SK-N-SH (cell line): ENCODE data around the gene SEMA4D.

Experiments
- CTCF ChIP-seq: fragments of 200-600 bp; sonication (generic); IDR thresholded peaks from 2 replicates; pipeline ENCODE4 v1.6.1; 2017; ENCODE audit warnings: antibody characterized with exemption, mild to moderate bottlenecking, moderate library complexity
- EP300 ChIP-seq, 2 experiments: IDR thresholded peaks; 2 replicates each; pipeline versions ENCODE4 v1.4.0 to v1.6.1; 2012; ENCODE audit warnings: borderline replicate concordance in 1 of 2, low read depth in 1 of 2, low read length in 1 of 2
- FOXJ3 ChIP-seq: sonication (generic); formaldehyde crosslinking; IDR thresholded peaks from 2 replicates; pipeline ENCODE4 v1.5.1; 2020; ENCODE audit warnings: mild to moderate bottlenecking, missing genetic modification reagents
- JUND ChIP-seq: IDR thresholded peaks from 2 replicates; pipeline ENCODE4 v1.4.0; 2012
- POLR2AphosphoS5 ChIP-seq: IDR thresholded peaks from 2 replicates; pipeline ENCODE4 v1.6.1; 2012; ENCODE audit warnings: low read depth, low read length

- TF ChIP-seq CTCF (no peak), FOXJ3 (CRISPR knock-in tag) (no peak), EP300 (IDR thresholded peaks at IDR 0.05; ENCODE audit: borderline replicate concordance in 1 of 2, low read depth in 1 of 2, low read length in 1 of 2) (no peak), JUND (no peak), POLR2AphosphoS5 (no peak)
Observed at GRCh38 chr9:89448381-89448780, 49.5 kb downstream of the SEMA4D start.
